HG03139 (cell line): ENCODE results near the gene PLEKHA4.

Experiments
- ATAC-seq: cut with Tn5 transposase; IDR thresholded peaks from one replicate; pipeline ENCODE4 v1.9.1; 2021; ENCODE audit not compliant: unreplicated experiment

The PLEKHA4 gene

GRCh38 chr19:48833977-48834376, 34.4 kb downstream of the PLEKHA4 start:
- ATAC-seq, result no peak

GRCh38 chr19:48833049-48833448, 35.4 kb downstream of the PLEKHA4 start:
- no peak for ATAC-seq

- no peak for ATAC-seq
These were observed 37.5 kb downstream of the PLEKHA4 start for GRCh38 chr19:48830965-48831364.

GRCh38 chr19:48830088-48830487, 38.3 kb downstream of the PLEKHA4 start:
- ATAC-seq, result no peak

GRCh38 chr19:48826606-48827020, 41.8 kb downstream of the PLEKHA4 start:
- ATAC-seq, result no peak

GRCh38 chr19:48822514-48822913, 45.9 kb downstream of the PLEKHA4 start:
- no peak for ATAC-seq

GRCh38 chr19:48821633-48822032, 46.8 kb downstream of the PLEKHA4 start:
- ATAC-seq, result no peak

- ATAC-seq, result no peak
These were observed 49.0 kb downstream of the PLEKHA4 start for GRCh38 chr19:48819366-48819816.

- ATAC-seq, result no peak
These were observed 50.1 kb downstream of the PLEKHA4 start for GRCh38 chr19:48818234-48818820.

GRCh38 chr19:48817585-48818124, 50.8 kb downstream of the PLEKHA4 start:
- no peak for ATAC-seq

GRCh38 chr19:48815870-48816501, 52.4 kb downstream of the PLEKHA4 start:
- ATAC-seq, result no peak

- no peak for ATAC-seq
These were observed 53.5 kb downstream of the PLEKHA4 start for GRCh38 chr19:48814895-48815294.

- ATAC-seq, result no peak
These were observed 55.1 kb downstream of the PLEKHA4 start for GRCh38 chr19:48813123-48813913.

GRCh38 chr19:48812094-48812929, 56.1 kb downstream of the PLEKHA4 start:
- no peak for ATAC-seq

GRCh38 chr19:48810151-48810550, 58.3 kb downstream of the PLEKHA4 start:
- no peak for ATAC-seq

- no peak for ATAC-seq
These were observed 60.7 kb downstream of the PLEKHA4 start for GRCh38 chr19:48807590-48808308.

- no peak for ATAC-seq
These were observed 61.4 kb downstream of the PLEKHA4 start for GRCh38 chr19:48806818-48807589.

- ATAC-seq, result no peak
These were observed 61.9 kb downstream of the PLEKHA4 start for GRCh38 chr19:48806518-48806817.

- no peak for ATAC-seq
These were observed 63.0 kb downstream of the PLEKHA4 start for GRCh38 chr19:48805452-48805851.

GRCh38 chr19:48804496-48804895, 63.9 kb downstream of the PLEKHA4 start:
- ATAC-seq, result no peak
